K562 (cell line): Measurements from ENCODE around the gene PPM1H. TPM values are rescaled to one million over a fixed set of nuclear protein-coding genes. Genes with fewer than 3 reads are reported as not detected.
A peak's percentile ranks its signal among the peaks of the same experiment; 100 is the strongest.

Experiments used
- ATAC-seq: fragments of 200-7000 bp; cut with Tn5 transposase; 3 replicates; pipeline ENCODE4 v1.9.1; 2020; ENCODE audit warnings: moderate library complexity
- BruUV-seq: library from RNA; stranded (reverse); fragments of 400-500 nt; replicated peaks from 2 replicates; lab custom pipeline; 2021; lab: Mats Ljungman, UMichigan
- CTCF ChIA-PET: fragments of 300-600 bp; formaldehyde crosslinking; extraction: SDS; loops from one replicate; lab custom pipeline; 2021; ENCODE audit warnings: low intra/inter-chr PET ratio; lab: Yijun Ruan, JAX
- POLR2A ChIA-PET: fragments of 300-600, 350-650 bp; sonication (Branson Sonifier 250); formaldehyde crosslinking; extraction: SDS; loops from one replicate; lab custom pipeline; 2021; ENCODE audit warnings: antibody characterized with exemption, inconsistent platforms; lab: Yijun Ruan, JAX
- DNase-seq, 4 experiments: peaks; one replicate each; pipeline versions ENCODE4 v3.0.0 to v3.0.0-alpha.2; 2011 to 2018; ENCODE audit warnings: low spot score in 3 of 4, mixed read lengths in 3 of 4; ENCODE audit errors: extremely low read depth in 1 of 4
- FAIRE-seq: peaks from 2 replicates; lab custom pipeline; 2011; peaks lifted over from hg19 to GRCh38; lab: Jason Lieb, UNC
- H2AFZ ChIP-seq: 2 replicates; pipeline ENCODE4 v1.6.0; 2011; ENCODE audit warnings: low read depth, low read length, control low read depth, inconsistent platforms
- H3K27ac ChIP-seq: fragments of 200-600 bp; 3 replicates; pipeline ENCODE4 v1.8.0; 2011; ENCODE audit warnings: low read depth, mild to moderate bottlenecking, control low read depth, inconsistent platforms, low read length, moderate library complexity, mixed read lengths; ENCODE audit errors: extremely low read depth
- H3K27me3 ChIP-seq, 2 experiments: fragments of 300-600 bp in 1 of 2; 2 replicates in 1 of 2; 3 replicates in 1 of 2; pipeline versions ENCODE4 v1.6.0 to v1.8.0; 2011; ENCODE audit warnings: inconsistent platforms in 2 of 2, low read length in 2 of 2, mild to moderate bottlenecking in 1 of 2, mixed read lengths in 1 of 2, moderate library complexity in 1 of 2; ENCODE audit not compliant: control insufficient read depth in 2 of 2, insufficient read depth in 2 of 2
- H3K36me3 ChIP-seq: fragments of 300-600 bp; 3 replicates; pipeline ENCODE4 v1.8.0; 2011; ENCODE audit warnings: mild to moderate bottlenecking, low read length, inconsistent platforms; ENCODE audit not compliant: control insufficient read depth, insufficient read depth
- H3K4me1 ChIP-seq, 2 experiments: fragments of 200-600 bp in 1 of 2; replicated peaks in 1 of 2; 2 replicates in 1 of 2; 3 replicates in 1 of 2; pipeline versions ENCODE4 v1.5.1 to v1.8.0; 2011; ENCODE audit warnings: inconsistent platforms in 2 of 2, low read length in 2 of 2, mild to moderate bottlenecking in 1 of 2, mixed read lengths in 1 of 2, moderate library complexity in 1 of 2; ENCODE audit not compliant: control insufficient read depth in 2 of 2, insufficient read depth in 2 of 2
- H3K4me2 ChIP-seq: 2 replicates; pipeline ENCODE4 v1.6.1; 2011; ENCODE audit warnings: low read length, control low read depth, inconsistent platforms, mixed read lengths; ENCODE audit not compliant: insufficient read depth
- H3K4me3 ChIP-seq: fragments of 200-600 bp; sonication (generic), shearing (Covaris generic); 2 replicates; pipeline ENCODE4 v1.5.1; 2016; ENCODE audit warnings: control low read depth, inconsistent platforms
- H3K79me2 ChIP-seq: fragments of 200-600 bp; 3 replicates; pipeline ENCODE4 v1.8.0; 2011; ENCODE audit warnings: low read length, inconsistent platforms; ENCODE audit not compliant: control insufficient read depth, insufficient read depth
- H3K9ac ChIP-seq, 2 experiments: 2 replicates each; pipeline versions ENCODE4 v1.6.0 to v1.6.1; 2011; ENCODE audit warnings: low read depth in 2 of 2, low read length in 2 of 2, control low read depth in 1 of 2, inconsistent platforms in 1 of 2, mild to moderate bottlenecking in 1 of 2, mixed read lengths in 1 of 2; ENCODE audit not compliant: insufficient read depth in 1 of 2
- H3K9me1 ChIP-seq: one replicate; pipeline ENCODE4 v1.6.0; 2011; ENCODE audit warnings: inconsistent platforms, mild to moderate bottlenecking, low read length, moderate library complexity; ENCODE audit not compliant: control insufficient read depth, insufficient read depth
- H3K9me3 ChIP-seq: replicated peaks from 2 replicates; pipeline ENCODE4 v1.5.1; 2011; ENCODE audit warnings: low read depth, low read length, inconsistent platforms; ENCODE audit not compliant: control insufficient read depth, insufficient read depth
- H4K20me1 ChIP-seq: replicated peaks from 2 replicates; pipeline ENCODE4 v1.6.1; 2011; ENCODE audit warnings: low read length, inconsistent platforms, mixed read lengths; ENCODE audit not compliant: control insufficient read depth, insufficient read depth
- DACH1 ChIP-seq: fragments of 450-650 bp; IDR thresholded peaks from 2 replicates; pipeline ENCODE4 v1.6.1; 2018; ENCODE audit not compliant: partially characterized antibody
- EGR1 ChIP-seq: fragments of 450-650 bp; conservative IDR thresholded peaks from 2 replicates; pipeline ENCODE4 v1.6.1; 2017; ENCODE audit warnings: mild to moderate bottlenecking
- NCOR1 ChIP-seq: fragments of 450-650 bp; IDR thresholded peaks from 2 replicates; pipeline ENCODE4 v1.6.1; 2016; ENCODE audit warnings: mild to moderate bottlenecking, moderate library complexity
- SMC3 ChIP-seq: conservative IDR thresholded peaks from 2 replicates; pipeline ENCODE4 v1.6.1; 2011; ENCODE audit warnings: low read depth, low read length, improper control_type of control experiment; ENCODE audit not compliant: insufficient read depth
- TBP ChIP-seq: optimal IDR thresholded peaks from 2 replicates; pipeline ENCODE3; 2011; ENCODE audit warnings: low read depth, low read length, improper control_type of control experiment
- ZSCAN29 ChIP-seq: fragments of 450-650 bp; IDR thresholded peaks from 2 replicates; pipeline ENCODE4 v1.6.1; 2017
- WGBS: fragments of 100-300 bp; shearing (Covaris generic); methylation state at CpG from one replicate; pipeline ENCODE4 v1.1.6; 2016; ENCODE audit warnings: low coverage, mixed read lengths; ENCODE audit not compliant: insufficient coverage; ENCODE audit errors: missing lambda C conversion rate; 5-methylcytosine and 5-hydroxymethylcytosine counted together
- in situ Hi-C: fragments of 300-500 bp; cut with MboI; formaldehyde crosslinking; loops from 4 replicates; pipeline ENCODE4 v1.15.0; 2018; ENCODE audit warnings: inconsistent platforms, mixed read lengths
- intact Hi-C: fragments of 100-400 bp; cut with micrococcal nuclease; formaldehyde crosslinking; loops from 2 replicates; pipeline ENCODE4 v1.14.2; 2022
- polyA plus RNA-seq, 8 experiments: library from polyadenylated mRNA; depleted of rRNA in 4 of 8; stranded (reverse) in 5 of 8; unstranded in 3 of 8; fragments of >200 nt; fragmentation: Nextera tagmentation in 2 of 8; fragmentation: Illumina TruSeq in 1 of 8; extraction: Ambion mirVana in 2 of 8; extraction: Trizol in 1 of 8; gene quantifications; 2 replicates each; pipeline versions ENCODE4 v1.2.1 to v1.2.3, GENCODE V29; 2011 to 2014; ENCODE audit warnings: inconsistent platforms in 1 of 8, missing spikeins in 1 of 8
- total RNA-seq, 7 experiments: library from RNA; depleted of rRNA in 6 of 7; stranded (reverse); fragments of >200 nt in 6 of 7; fragmentation: Illumina TruSeq in 2 of 7; extraction: Trizol in 2 of 7; gene quantifications; 2 replicates each; pipeline versions ENCODE4 v1.2.1 to v1.2.3, GENCODE V29; 2011 to 2021; ENCODE audit warnings: low replicate concordance in 1 of 7
- TF ChIP-seq, protein P1 (sequence below): fragments of 450-650 bp; IDR thresholded peaks from 2 replicates; pipeline ENCODE4 v1.6.1; 2018; ENCODE audit not compliant: partially characterized antibody
- TF ChIP-seq, protein P2 (sequence below), 2 experiments: fragments of 450-650 bp; conservative IDR thresholded peaks; 2 replicates each; pipeline ENCODE4 v1.6.1; 2017; ENCODE audit warnings: mild to moderate bottlenecking in 2 of 2, moderate library complexity in 2 of 2

Gene PPM1H
- total and polyA plus RNA-seq, 9 of the 15 experiments (the other 6 are each of a cell fraction or from before 2014, with no cell fraction given), result 5.3 to 29.3 (median 11.3) TPM

DNA sequence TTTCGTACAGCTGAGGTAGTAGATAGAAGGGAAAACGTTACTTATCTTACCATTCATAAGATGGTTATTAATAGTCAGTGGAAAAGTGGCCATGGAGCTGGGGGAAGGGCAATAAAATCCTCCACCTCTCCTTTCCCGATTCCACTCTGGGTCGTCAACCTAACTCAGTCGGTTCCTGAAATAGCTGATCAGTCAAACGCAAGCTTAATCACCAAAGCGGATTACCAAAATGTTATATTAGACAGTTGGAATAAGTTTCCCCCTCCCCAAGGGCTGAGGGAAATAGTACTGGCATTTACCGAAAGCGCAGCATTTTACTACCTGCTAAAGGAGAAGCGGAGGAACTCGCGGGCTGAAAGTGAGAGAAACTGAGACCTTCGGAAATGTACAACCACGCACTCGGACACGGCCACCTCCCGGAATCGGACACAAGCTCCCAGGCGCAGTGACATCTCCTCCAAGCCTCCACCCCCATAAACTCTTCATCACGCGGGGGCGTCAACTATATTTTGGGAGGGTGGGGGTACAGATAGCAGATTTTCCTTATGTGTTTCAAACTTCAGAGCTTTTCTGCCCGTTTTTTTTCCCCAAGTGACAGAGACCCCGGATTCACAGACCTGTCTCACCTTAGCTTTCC, 1.2 kb downstream of the PPM1H start:
- H3K9ac ChIP-seq, result peak overlapping the region; percentile 59 to 88
- BruUV-seq, result no TSS peak
- FAIRE-seq (peak; percentile 11), DNase-seq (peak; percentile 43 to 57 (median 49)), ATAC-seq (peak; percentile 17)
- no peaks in the 10 kb centered on the region for H4K20me1 ChIP-seq
- ChIA-PET CTCF (no interaction called here), POLR2A (interaction anchor here (0.6 to 2.2 kb wide), 6 partner anchors 9 to 430 kb away, joined by 3 to 11 read pairs (median 3); no protein-coding TSS in a partner anchor)
- intact Hi-C loops (loop anchor here (2.0 to 5.0 kb wide), 3 partner anchors 43 to 134 kb away; no protein-coding TSS in a partner anchor), in situ Hi-C loops (no loop called here)
- peak overlapping the region; percentile 67; the same call in 2 of the 3 replicates for H3K27ac ChIP-seq
- H2AFZ ChIP-seq, result peak overlapping the region; percentile 91
- H3K4me2 ChIP-seq, result peak overlapping the region; percentile 77
- TF ChIP-seq NCOR1, result peak; percentile 23; the same call in 1 of the 2 replicates
- TF ChIP-seq, protein P1, sequence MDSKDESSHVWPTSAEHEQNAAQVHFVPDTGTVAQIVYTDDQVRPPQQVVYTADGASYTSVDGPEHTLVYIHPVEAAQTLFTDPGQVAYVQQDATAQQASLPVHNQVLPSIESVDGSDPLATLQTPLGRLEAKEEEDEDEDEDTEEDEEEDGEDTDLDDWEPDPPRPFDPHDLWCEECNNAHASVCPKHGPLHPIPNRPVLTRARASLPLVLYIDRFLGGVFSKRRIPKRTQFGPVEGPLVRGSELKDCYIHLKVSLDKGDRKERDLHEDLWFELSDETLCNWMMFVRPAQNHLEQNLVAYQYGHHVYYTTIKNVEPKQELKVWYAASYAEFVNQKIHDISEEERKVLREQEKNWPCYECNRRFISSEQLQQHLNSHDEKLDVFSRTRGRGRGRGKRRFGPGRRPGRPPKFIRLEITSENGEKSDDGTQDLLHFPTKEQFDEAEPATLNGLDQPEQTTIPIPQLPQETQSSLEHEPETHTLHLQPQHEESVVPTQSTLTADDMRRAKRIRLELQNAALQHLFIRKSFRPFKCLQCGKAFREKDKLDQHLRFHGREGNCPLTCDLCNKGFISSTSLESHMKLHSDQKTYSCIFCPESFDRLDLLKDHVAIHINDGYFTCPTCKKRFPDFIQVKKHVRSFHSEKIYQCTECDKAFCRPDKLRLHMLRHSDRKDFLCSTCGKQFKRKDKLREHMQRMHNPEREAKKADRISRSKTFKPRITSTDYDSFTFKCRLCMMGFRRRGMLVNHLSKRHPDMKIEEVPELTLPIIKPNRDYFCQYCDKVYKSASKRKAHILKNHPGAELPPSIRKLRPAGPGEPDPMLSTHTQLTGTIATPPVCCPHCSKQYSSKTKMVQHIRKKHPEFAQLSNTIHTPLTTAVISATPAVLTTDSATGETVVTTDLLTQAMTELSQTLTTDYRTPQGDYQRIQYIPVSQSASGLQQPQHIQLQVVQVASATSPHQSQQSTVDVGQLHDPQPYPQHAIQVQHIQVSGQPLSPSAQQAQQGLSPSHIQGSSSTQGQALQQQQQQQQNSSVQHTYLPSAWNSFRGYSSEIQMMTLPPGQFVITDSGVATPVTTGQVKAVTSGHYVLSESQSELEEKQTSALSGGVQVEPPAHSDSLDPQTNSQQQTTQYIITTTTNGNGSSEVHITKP, result peak; percentile 75
- TF ChIP-seq EGR1, result peak; percentile 87
- TF ChIP-seq, protein P2, sequence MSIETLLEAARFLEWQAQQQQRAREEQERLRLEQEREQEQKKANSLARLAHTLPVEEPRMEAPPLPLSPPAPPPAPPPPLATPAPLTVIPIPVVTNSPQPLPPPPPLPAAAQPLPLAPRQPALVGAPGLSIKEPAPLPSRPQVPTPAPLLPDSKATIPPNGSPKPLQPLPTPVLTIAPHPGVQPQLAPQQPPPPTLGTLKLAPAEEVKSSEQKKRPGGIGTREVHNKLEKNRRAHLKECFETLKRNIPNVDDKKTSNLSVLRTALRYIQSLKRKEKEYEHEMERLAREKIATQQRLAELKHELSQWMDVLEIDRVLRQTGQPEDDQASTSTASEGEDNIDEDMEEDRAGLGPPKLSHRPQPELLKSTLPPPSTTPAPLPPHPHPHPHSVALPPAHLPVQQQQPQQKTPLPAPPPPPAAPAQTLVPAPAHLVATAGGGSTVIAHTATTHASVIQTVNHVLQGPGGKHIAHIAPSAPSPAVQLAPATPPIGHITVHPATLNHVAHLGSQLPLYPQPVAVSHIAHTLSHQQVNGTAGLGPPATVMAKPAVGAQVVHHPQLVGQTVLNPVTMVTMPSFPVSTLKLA (conservative IDR thresholded peaks at IDR 0.05), result 0 out of 4 replicates have a peak, but pooled peaks of 1 of the 2 experiments have one; percentile 4
- no peak for TF ChIP-seq SMC3
- peak; percentile 33 for TF ChIP-seq DACH1
- peak; percentile 26 for TF ChIP-seq TBP
- TF ChIP-seq ZSCAN29, result no peak
- WGBS, result 9% methylated on average over 24 of the region's 24 CpGs
- H3K27me3 ChIP-seq, result peaks cover 0 to 7% of the 10 kb centered on the region in 2 experiments; a peak in 1 of 5 replicates
- H3K9me3 ChIP-seq, result no peaks in the 10 kb centered on the region
- no peaks in the 10 kb centered on the region for H3K9me1 ChIP-seq
- no peaks in the 10 kb centered on the region for H3K36me3 ChIP-seq
- H3K79me2 ChIP-seq, result peaks cover 51% of the 10 kb centered on the region
- H3K4me3 ChIP-seq, result peak overlapping the region; percentile 72
- H3K4me1 ChIP-seq, result peaks cover 10 to 24% of the 10 kb centered on the region in 2 experiments; a peak in 4 of 5 replicates
